WTC11 (cell line): ENCODE results near the gene ELP5. TPM values are rescaled to one million over a fixed set of nuclear protein-coding genes. Genes with fewer than 3 reads are reported as not detected.

ENCODE experiments used
- ATF3 ChIP-seq: sonication (generic); formaldehyde crosslinking; conservative IDR thresholded peaks from 2 replicates; pipeline ENCODE4 v1.8.1; 2022; ENCODE audit warnings: mild to moderate bottlenecking, missing genetic modification reagents
- CTCF ChIP-seq: fragments of 200-600 bp; IDR thresholded peaks from 2 replicates; pipeline ENCODE4 v1.8.0; 2022; ENCODE audit warnings: antibody characterized with exemption
- E2F1 ChIP-seq: sonication (generic); formaldehyde crosslinking; IDR thresholded peaks from 2 replicates; pipeline ENCODE4 v1.8.0; 2022; ENCODE audit warnings: mild to moderate bottlenecking, missing genetic modification reagents
- E2F4 ChIP-seq: sonication (generic); formaldehyde crosslinking; IDR thresholded peaks from 2 replicates; pipeline ENCODE4 v1.8.1; 2022; ENCODE audit warnings: low read depth, mild to moderate bottlenecking, moderate library complexity, missing genetic modification reagents, borderline replicate concordance
- ELF4 ChIP-seq: sonication (generic); formaldehyde crosslinking; IDR thresholded peaks from 2 replicates; pipeline ENCODE4 v1.8.1; 2022; ENCODE audit warnings: low read depth, mild to moderate bottlenecking, moderate library complexity, missing genetic modification reagents
- ESRRA ChIP-seq: sonication (generic); formaldehyde crosslinking; IDR thresholded peaks from 2 replicates; pipeline ENCODE4 v1.8.1; 2022; ENCODE audit warnings: mild to moderate bottlenecking, missing genetic modification reagents, borderline replicate concordance
- ETV6 ChIP-seq: sonication (generic); formaldehyde crosslinking; IDR thresholded peaks from 2 replicates; pipeline ENCODE4 v1.8.1; 2022; ENCODE audit warnings: mild to moderate bottlenecking, missing genetic modification reagents
- FOXK1 ChIP-seq: sonication (generic); formaldehyde crosslinking; IDR thresholded peaks from 2 replicates; pipeline ENCODE4 v1.8.0; 2022; ENCODE audit warnings: mild to moderate bottlenecking, moderate library complexity, missing genetic modification reagents
- GABPB1 ChIP-seq: sonication (generic); formaldehyde crosslinking; IDR thresholded peaks from 2 replicates; pipeline ENCODE4 v1.8.1; 2023; ENCODE audit warnings: mild to moderate bottlenecking, missing genetic modification reagents
- HMGXB4 ChIP-seq: sonication (generic); formaldehyde crosslinking; IDR thresholded peaks from 2 replicates; pipeline ENCODE4 v1.8.1; 2023; ENCODE audit warnings: mild to moderate bottlenecking, moderate library complexity, missing genetic modification reagents
- KAT7 ChIP-seq: sonication (generic); formaldehyde crosslinking; IDR thresholded peaks from 2 replicates; pipeline ENCODE4 v1.8.1; 2023; ENCODE audit warnings: missing genetic modification reagents, mild to moderate bottlenecking, borderline replicate concordance
- MXD4 ChIP-seq: fragments of 250-450 bp; sonication (Bioruptor Pico); IDR thresholded peaks from 2 replicates; pipeline ENCODE4 v1.8.0; 2021; ENCODE audit warnings: mild to moderate bottlenecking, moderate library complexity, borderline replicate concordance
- NFYB ChIP-seq: sonication (generic); formaldehyde crosslinking; conservative IDR thresholded peaks from 2 replicates; pipeline ENCODE4 v1.8.0; 2022; ENCODE audit warnings: low read depth, missing genetic modification reagents
- PRRX2 ChIP-seq: fragments of 250-450 bp; sonication (Bioruptor Pico); IDR thresholded peaks from 2 replicates; pipeline ENCODE4 v1.8.0; 2021; ENCODE audit warnings: mild to moderate bottlenecking
- SMAD3 ChIP-seq: sonication (generic); formaldehyde crosslinking; IDR thresholded peaks from 2 replicates; pipeline ENCODE4 v1.8.0; 2022; ENCODE audit warnings: missing genetic modification reagents, mild to moderate bottlenecking, borderline replicate concordance
- TP53 ChIP-seq: sonication (generic); formaldehyde crosslinking; IDR thresholded peaks from 2 replicates; pipeline ENCODE4 v1.8.1; 2023; ENCODE audit warnings: mild to moderate bottlenecking, missing genetic modification reagents
- USF1 ChIP-seq: sonication (generic); formaldehyde crosslinking; IDR thresholded peaks from 2 replicates; pipeline ENCODE4 v1.8.0; 2022; ENCODE audit warnings: mild to moderate bottlenecking, missing genetic modification reagents
- USF2 ChIP-seq: sonication (generic); formaldehyde crosslinking; IDR thresholded peaks from 2 replicates; pipeline ENCODE4 v1.8.1; 2023; ENCODE audit warnings: mild to moderate bottlenecking, missing genetic modification reagents, moderate library complexity
- ZNF121 ChIP-seq: sonication (generic); formaldehyde crosslinking; IDR thresholded peaks from 2 replicates; pipeline ENCODE4 v1.8.0; 2023; ENCODE audit warnings: missing genetic modification reagents
- ZNF138 ChIP-seq: sonication (generic); formaldehyde crosslinking; conservative IDR thresholded peaks from 2 replicates; pipeline ENCODE4 v1.8.1; 2022; ENCODE audit warnings: mild to moderate bottlenecking, moderate library complexity, missing genetic modification reagents
- ZNF219 ChIP-seq: sonication (generic); formaldehyde crosslinking; IDR thresholded peaks from 2 replicates; pipeline ENCODE4 v1.8.0; 2023; ENCODE audit warnings: missing genetic modification reagents, mild to moderate bottlenecking, borderline replicate concordance
- ZNF263 ChIP-seq: sonication (generic); formaldehyde crosslinking; IDR thresholded peaks from 2 replicates; pipeline ENCODE4 v1.8.1; 2022; ENCODE audit warnings: low read depth, mild to moderate bottlenecking, moderate library complexity, missing genetic modification reagents
- ZNF281 ChIP-seq: sonication (generic); formaldehyde crosslinking; IDR thresholded peaks from 2 replicates; pipeline ENCODE4 v1.8.0; 2023; ENCODE audit warnings: mild to moderate bottlenecking, missing genetic modification reagents
- ZNF317 ChIP-seq: sonication (generic); formaldehyde crosslinking; IDR thresholded peaks from 2 replicates; pipeline ENCODE4 v1.8.1; 2023; ENCODE audit warnings: low read depth, mild to moderate bottlenecking, moderate library complexity, missing genetic modification reagents, borderline replicate concordance
- ZNF512 ChIP-seq: sonication (generic); formaldehyde crosslinking; IDR thresholded peaks from 2 replicates; pipeline ENCODE4 v1.8.1; 2022; ENCODE audit warnings: missing genetic modification reagents, borderline replicate concordance
- total RNA-seq: library from RNA; stranded (reverse); gene quantifications from 3 replicates; pipeline ENCODE4 v1.2.3, GENCODE V29; 2021

The ELP5 gene
- total RNA-seq, 1 experiment from 2014 or later, result 101 TPM

GRCh38 chr17:7307686-7308624 lies 55.9 kb downstream of the ELP5 start (continued):
- no peak for TF ChIP-seq CTCF
- TF ChIP-seq ZNF281 (CRISPR knock-in tag), result peak; percentile 80; the same call in 1 of the 2 replicates
- TF ChIP-seq NFYB (CRISPR knock-in tag), result no peak
- 0 out of 2 replicates have a peak, but pooled peaks have one; percentile 45 for TF ChIP-seq ETV6 (CRISPR knock-in tag)
- no peak for TF ChIP-seq ZNF219
- TF ChIP-seq USF2 (CRISPR knock-in tag), result peak; percentile 59
- peak; percentile 41 for TF ChIP-seq GABPB1
- 0 out of 2 replicates have a peak, but pooled peaks have one; percentile 26 for TF ChIP-seq ZNF263 (CRISPR knock-in tag)
- no peak for TF ChIP-seq PRRX2 (CRISPR knock-in tag)
- TF ChIP-seq USF1 (CRISPR knock-in tag), result no peak; the same call in none of the 2 replicates
- no peak for TF ChIP-seq ATF3 (CRISPR knock-in tag)
- peak; percentile 96; the same call in 1 of the 2 replicates for TF ChIP-seq KAT7 (CRISPR knock-in tag)
- TF ChIP-seq FOXK1 (CRISPR knock-in tag), result no peak
- TF ChIP-seq ZNF121, result no peak
- no peak for TF ChIP-seq ZNF512 (CRISPR knock-in tag)
- TF ChIP-seq E2F4 (CRISPR knock-in tag), result no peak
- TF ChIP-seq ELF4 (CRISPR knock-in tag), result no peak
- no peak for TF ChIP-seq TP53 (CRISPR knock-in tag)
- peak; percentile 30; the same call in 1 of the 2 replicates for TF ChIP-seq ZNF317 (CRISPR knock-in tag)
- no peak for TF ChIP-seq ZNF138
- peak; percentile 71; the same call in 1 of the 2 replicates for TF ChIP-seq ESRRA (CRISPR knock-in tag)
- TF ChIP-seq E2F1, result no peak
- no peak for TF ChIP-seq HMGXB4 (CRISPR knock-in tag)
- no peak for TF ChIP-seq MXD4 (CRISPR knock-in tag)
- TF ChIP-seq SMAD3 (CRISPR knock-in tag), result peak; percentile 35; the same call in 1 of the 2 replicates
